IPS-18a (cell line): ENCODE data around the gene SPATA13.

Experiments
- H3K27ac ChIP-seq: one replicate; pipeline ENCODE4 v1.5.1; 2013; ENCODE audit warnings: low read length
- H3K27me3 ChIP-seq: one replicate; pipeline ENCODE4 v1.6.1; 2013; ENCODE audit warnings: mild to moderate bottlenecking, low read length; ENCODE audit not compliant: control insufficient read depth, insufficient read depth
- H3K36me3 ChIP-seq: one replicate; pipeline ENCODE4 v1.6.1; 2013; ENCODE audit warnings: low read depth, low read length; ENCODE audit not compliant: control insufficient read depth
- H3K4me1 ChIP-seq: one replicate; pipeline ENCODE4 v1.6.1; 2013; ENCODE audit warnings: low read depth, low read length; ENCODE audit not compliant: control insufficient read depth
- H3K4me3 ChIP-seq: one replicate; pipeline ENCODE4 v1.5.1; 2013; ENCODE audit warnings: low read length
- H3K9ac ChIP-seq: one replicate; pipeline ENCODE4 v1.6.1; 2013; ENCODE audit warnings: mild to moderate bottlenecking, low read length, moderate library complexity
- H3K9me3 ChIP-seq: one replicate; pipeline ENCODE4 v1.6.1; 2013; ENCODE audit warnings: low read depth, low read length; ENCODE audit not compliant: control insufficient read depth

SPATA13 gene

GRCh38 chr13:24173795-24174194 lies 13.3 kb downstream of the SPATA13 start:
- no peaks in the 10 kb centered on the region for H3K27me3 ChIP-seq
- H3K9me3 ChIP-seq, result no peaks in the 10 kb centered on the region
- no peak overlapping the region for H3K4me3 ChIP-seq
- H3K36me3 ChIP-seq, result no peaks in the 10 kb centered on the region
- peaks cover 4% of the 10 kb centered on the region for H3K4me1 ChIP-seq
- no peak overlapping the region for H3K9ac ChIP-seq
- H3K27ac ChIP-seq, result no peak overlapping the region

GRCh38 chr13:24175847-24176246 lies 15.3 kb downstream of the SPATA13 start:
- no peaks in the 10 kb centered on the region for H3K36me3 ChIP-seq
- peaks cover 8% of the 10 kb centered on the region for H3K4me1 ChIP-seq
- no peaks in the 10 kb centered on the region for H3K9me3 ChIP-seq
- H3K4me3 ChIP-seq, result no peak overlapping the region
- no peak overlapping the region for H3K27ac ChIP-seq
- H3K9ac ChIP-seq, result no peak overlapping the region
- no peaks in the 10 kb centered on the region for H3K27me3 ChIP-seq

GRCh38 chr13:24176351-24177101 lies 16.0 kb downstream of the SPATA13 start:
- H3K9me3 ChIP-seq, result no peaks in the 10 kb centered on the region
- H3K4me3 ChIP-seq, result no peak overlapping the region
- peaks cover 8% of the 10 kb centered on the region for H3K4me1 ChIP-seq
- no peaks in the 10 kb centered on the region for H3K27me3 ChIP-seq
- no peak overlapping the region for H3K9ac ChIP-seq
- no peaks in the 10 kb centered on the region for H3K36me3 ChIP-seq
- no peak overlapping the region for H3K27ac ChIP-seq

- Histone ChIP-seq H3K27ac (no peak overlapping the region), H3K36me3 (no peaks in the 10 kb centered on the region), H3K9ac (no peak overlapping the region), H3K4me1 (peaks cover 8% of the 10 kb centered on the region), H3K4me3 (no peak overlapping the region), H3K27me3 (no peaks in the 10 kb centered on the region), H3K9me3 (no peaks in the 10 kb centered on the region)
These were observed 18.4 kb downstream of the SPATA13 start for GRCh38 chr13:24178847-24179485.

GRCh38 chr13:24179486-24179850 lies 18.9 kb downstream of the SPATA13 start:
- peaks cover 8% of the 10 kb centered on the region for H3K4me1 ChIP-seq
- H3K9me3 ChIP-seq, result no peaks in the 10 kb centered on the region
- no peak overlapping the region for H3K4me3 ChIP-seq
- no peak overlapping the region for H3K27ac ChIP-seq
- no peak overlapping the region for H3K9ac ChIP-seq
- H3K36me3 ChIP-seq, result no peaks in the 10 kb centered on the region
- no peaks in the 10 kb centered on the region for H3K27me3 ChIP-seq

GRCh38 chr13:24180750-24181377 lies 20.3 kb downstream of the SPATA13 start:
- H3K9ac ChIP-seq, result no peak overlapping the region
- peaks cover 4% of the 10 kb centered on the region for H3K4me1 ChIP-seq
- no peaks in the 10 kb centered on the region for H3K27me3 ChIP-seq
- no peak overlapping the region for H3K27ac ChIP-seq
- H3K36me3 ChIP-seq, result no peaks in the 10 kb centered on the region
- no peak overlapping the region for H3K4me3 ChIP-seq
- no peaks in the 10 kb centered on the region for H3K9me3 ChIP-seq

- H3K9me3 ChIP-seq, result no peaks in the 10 kb centered on the region
- H3K4me1 ChIP-seq, result peaks cover 4% of the 10 kb centered on the region
- no peak overlapping the region for H3K27ac ChIP-seq
- no peaks in the 10 kb centered on the region for H3K36me3 ChIP-seq
- H3K27me3 ChIP-seq, result no peaks in the 10 kb centered on the region
- no peak overlapping the region for H3K9ac ChIP-seq
- H3K4me3 ChIP-seq, result no peak overlapping the region
These were observed 21.6 kb downstream of the SPATA13 start for GRCh38 chr13:24181991-24182702.

GRCh38 chr13:24182703-24183081 lies 22.2 kb downstream of the SPATA13 start:
- H3K27ac ChIP-seq, result no peak overlapping the region
- no peak overlapping the region for H3K9ac ChIP-seq
- no peaks in the 10 kb centered on the region for H3K36me3 ChIP-seq
- H3K4me1 ChIP-seq, result peaks cover 4% of the 10 kb centered on the region
- H3K27me3 ChIP-seq, result no peaks in the 10 kb centered on the region
- H3K4me3 ChIP-seq, result no peak overlapping the region
- H3K9me3 ChIP-seq, result no peaks in the 10 kb centered on the region

- no peaks in the 10 kb centered on the region for H3K27me3 ChIP-seq
- no peak overlapping the region for H3K9ac ChIP-seq
- no peaks in the 10 kb centered on the region for H3K36me3 ChIP-seq
- H3K4me1 ChIP-seq, result peaks cover 4% of the 10 kb centered on the region
- H3K27ac ChIP-seq, result no peak overlapping the region
- H3K4me3 ChIP-seq, result no peak overlapping the region
- no peaks in the 10 kb centered on the region for H3K9me3 ChIP-seq
These were observed 23.2 kb downstream of the SPATA13 start for GRCh38 chr13:24183741-24184182.

GRCh38 chr13:24184265-24184841 lies 23.8 kb downstream of the SPATA13 start:
- no peaks in the 10 kb centered on the region for H3K36me3 ChIP-seq
- H3K27ac ChIP-seq, result no peak overlapping the region
- H3K27me3 ChIP-seq, result no peaks in the 10 kb centered on the region
- no peak overlapping the region for H3K9ac ChIP-seq
- no peak overlapping the region for H3K4me3 ChIP-seq
- no peaks in the 10 kb centered on the region for H3K9me3 ChIP-seq
- H3K4me1 ChIP-seq, result peaks cover 4% of the 10 kb centered on the region

GRCh38 chr13:24184882-24185281 lies 24.4 kb downstream of the SPATA13 start:
- H3K36me3 ChIP-seq, result no peaks in the 10 kb centered on the region
- H3K9me3 ChIP-seq, result no peaks in the 10 kb centered on the region
- no peak overlapping the region for H3K27ac ChIP-seq
- H3K4me3 ChIP-seq, result no peak overlapping the region
- H3K4me1 ChIP-seq, result peaks cover under 1% of the 10 kb centered on the region
- no peaks in the 10 kb centered on the region for H3K27me3 ChIP-seq
- no peak overlapping the region for H3K9ac ChIP-seq
